Left kidney (tissue), 2 donors: ENCODE measurements around the gene FBXO11. TPM values are rescaled to one million over a fixed set of nuclear protein-coding genes. Genes with fewer than 3 reads are reported as not detected.
"Not testable (repeated sequence)": the region's sequence is repeated elsewhere in the genome, so short reads cannot be mapped to it uniquely, and the experiment has no call there.

Source experiments
- DNase-seq: peaks from one replicate; pipeline ENCODE4 v3.0.0-alpha.2; 2013
- polyA plus RNA-seq: library from polyadenylated mRNA; unstranded; fragments of 120-200 nt; gene quantifications from one replicate; pipeline ENCODE4 v1.2.1, GENCODE V29; 2013; ENCODE audit not compliant: insufficient read length

Gene FBXO11
- polyA plus RNA-seq, 1 donor, result 106 TPM

- not testable (repeated sequence) for DNase-seq
These were observed 53.1 kb downstream of the FBXO11 start for GRCh38 chr2:47853067-47853777.

- no peak for DNase-seq
These were observed 56.1 kb downstream of the FBXO11 start for GRCh38 chr2:47850198-47850597.

- DNase-seq, result no peak
These were observed 56.9 kb downstream of the FBXO11 start for GRCh38 chr2:47849368-47849767.

- DNase-seq, result no peak
These were observed 62.1 kb downstream of the FBXO11 start for GRCh38 chr2:47844162-47844561.

- DNase-seq, result no peak
These were observed 62.9 kb downstream of the FBXO11 start for GRCh38 chr2:47843407-47843806.

GRCh38 chr2:47842846-47843245 is 63.5 kb downstream of the FBXO11 start:
- DNase-seq, result no peak

- no peak for DNase-seq
These were observed 67.6 kb downstream of the FBXO11 start for GRCh38 chr2:47838686-47839085.

- DNase-seq, result no peak
These were observed 68.0 kb downstream of the FBXO11 start for GRCh38 chr2:47838249-47838648.

- DNase-seq, result no peak
These were observed 72.8 kb downstream of the FBXO11 start for GRCh38 chr2:47833516-47833968.

- no peak for DNase-seq
These were observed 83.8 kb downstream of the FBXO11 start for GRCh38 chr2:47822518-47822917.

GRCh38 chr2:47819834-47820233 is 86.5 kb downstream of the FBXO11 start:
- DNase-seq, result no peak

GRCh38 chr2:47818777-47819176 is 87.5 kb downstream of the FBXO11 start:
- DNase-seq, result no peak

- no peak for DNase-seq
These were observed 90.5 kb downstream of the FBXO11 start for GRCh38 chr2:47815764-47816163.

- no peak for DNase-seq
These were observed 94.6 kb downstream of the FBXO11 start for GRCh38 chr2:47811668-47812067.

- DNase-seq, result no peak
These were observed 95.4 kb downstream of the FBXO11 start for GRCh38 chr2:47810850-47811249.

- DNase-seq, result no peak
These were observed 96.4 kb downstream of the FBXO11 start for GRCh38 chr2:47809903-47810302.

GRCh38 chr2:47808614-47809013 is 97.7 kb downstream of the FBXO11 start:
- no peak for DNase-seq

- DNase-seq, result no peak
These were observed 100.4 kb downstream of the FBXO11 start for GRCh38 chr2:47805850-47806249.

- DNase-seq, result no peak
These were observed 102.5 kb downstream of the FBXO11 start for GRCh38 chr2:47803770-47804169.

GRCh38 chr2:47803363-47803762 is 102.9 kb downstream of the FBXO11 start:
- no peak for DNase-seq

GRCh38 chr2:47801118-47801517 is 105.2 kb downstream of the FBXO11 start:
- DNase-seq, result no peak

GRCh38 chr2:47799031-47799609 is 107.2 kb downstream of the FBXO11 start:
- no peak for DNase-seq

- no peak for DNase-seq
These were observed 107.7 kb downstream of the FBXO11 start for GRCh38 chr2:47798631-47799030.

GRCh38 chr2:47796090-47796697 is 110.1 kb downstream of the FBXO11 start:
- DNase-seq, result no peak
